ENCODE results near the gene LRBA. TPM values are rescaled to one million over a fixed set of nuclear protein-coding genes. Genes with fewer than 3 reads are reported as not detected.
A peak's percentile ranks its signal among the peaks of the same experiment; 100 is the strongest.

LRBA gene
- total and polyA plus RNA-seq, 2 of the 4 experiments (the other 2 are of a cell fraction), result 10.2 to 51.6 TPM

GRCh38 chr4:150896497-150896896, 118.6 kb downstream of the LRBA start:
- H3K9ac ChIP-seq (ENCODE audit: low read depth, low read length), result no peak overlapping the region
- H3K4me2 ChIP-seq (ENCODE audit: low read depth, low read length), result no peak overlapping the region
- no peak overlapping the region for H2BK5ac ChIP-seq (ENCODE audit: low read depth, low read length, poor library complexity, severe bottlenecking)
- POLR2A ChIA-PET (ENCODE audit: unreplicated experiment), result interaction anchor here (0.5 kb wide), 1 partner anchor 212 kb away, joined by 8 read pairs; no protein-coding TSS in a partner anchor
- H3K9me3 ChIP-seq (ENCODE audit: control insufficient read depth, insufficient read depth, low read length), result no peaks in the 10 kb centered on the region
- no peaks in the 10 kb centered on the region for H3K27me3 ChIP-seq (ENCODE audit: control insufficient read depth, insufficient read depth, low read length)
- no peak overlapping the region for H2BK20ac ChIP-seq (ENCODE audit: low read depth, low read length)
- intact Hi-C loops (cut with micrococcal nuclease), result no loop called here
- no peak overlapping the region for H3K4me3 ChIP-seq (ENCODE audit: insufficient read depth, low read depth, low read length)
- H3K27ac ChIP-seq (ENCODE audit: insufficient read depth, low read length), result no peak overlapping the region
- no peak overlapping the region for H3K4ac ChIP-seq (ENCODE audit: low read depth, low read length)
- no peak overlapping the region for H4K91ac ChIP-seq (ENCODE audit: insufficient read depth, low read depth, low read length)
- no peak overlapping the region for H3K56ac ChIP-seq (ENCODE audit: extremely low read depth, insufficient read depth, low read length)
- no peak overlapping the region for H2AK9ac ChIP-seq (replicated peaks; ENCODE audit: low read depth, low read length, poor library complexity)
- no peaks in the 10 kb centered on the region for H3K79me1 ChIP-seq (ENCODE audit: low read depth in 1 of 2, low read length in 2 of 2)
- H2AFZ ChIP-seq (replicated peaks; ENCODE audit: low read length, poor library complexity), result no peak overlapping the region
- TF ChIP-seq BHLHE40 (IDR thresholded peaks at IDR 0.05; ENCODE audit: low read depth, low read length) (no peak), MAFK (IDR thresholded peaks at IDR 0.05; ENCODE audit: low read depth, low read length) (peak; percentile 9; the same call in 1 of the 2 replicates)
- TF ChIP-seq, protein P1, sequence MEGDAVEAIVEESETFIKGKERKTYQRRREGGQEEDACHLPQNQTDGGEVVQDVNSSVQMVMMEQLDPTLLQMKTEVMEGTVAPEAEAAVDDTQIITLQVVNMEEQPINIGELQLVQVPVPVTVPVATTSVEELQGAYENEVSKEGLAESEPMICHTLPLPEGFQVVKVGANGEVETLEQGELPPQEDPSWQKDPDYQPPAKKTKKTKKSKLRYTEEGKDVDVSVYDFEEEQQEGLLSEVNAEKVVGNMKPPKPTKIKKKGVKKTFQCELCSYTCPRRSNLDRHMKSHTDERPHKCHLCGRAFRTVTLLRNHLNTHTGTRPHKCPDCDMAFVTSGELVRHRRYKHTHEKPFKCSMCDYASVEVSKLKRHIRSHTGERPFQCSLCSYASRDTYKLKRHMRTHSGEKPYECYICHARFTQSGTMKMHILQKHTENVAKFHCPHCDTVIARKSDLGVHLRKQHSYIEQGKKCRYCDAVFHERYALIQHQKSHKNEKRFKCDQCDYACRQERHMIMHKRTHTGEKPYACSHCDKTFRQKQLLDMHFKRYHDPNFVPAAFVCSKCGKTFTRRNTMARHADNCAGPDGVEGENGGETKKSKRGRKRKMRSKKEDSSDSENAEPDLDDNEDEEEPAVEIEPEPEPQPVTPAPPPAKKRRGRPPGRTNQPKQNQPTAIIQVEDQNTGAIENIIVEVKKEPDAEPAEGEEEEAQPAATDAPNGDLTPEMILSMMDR (conservative IDR thresholded peaks at IDR 0.05; ENCODE audit: low read depth, low read length), result no peak
- H3K4me1 ChIP-seq (ENCODE audit: control insufficient read depth, insufficient read depth, low read length), result no peaks in the 10 kb centered on the region
- in situ Hi-C loops (cut with MboI; ENCODE audit: low sequenced_read_pairs), result no loop called here
- no peak for DNase-seq
- H3K18ac ChIP-seq (ENCODE audit: low read depth, low read length), result no peak overlapping the region
- H2AK5ac ChIP-seq (ENCODE audit: low read depth, low read length), result no peak overlapping the region
- H2BK120ac ChIP-seq (ENCODE audit: low read depth, low read length), result no peak overlapping the region
- no peak overlapping the region for H4K5ac ChIP-seq (ENCODE audit: low read depth, low read length)
- CTCF ChIA-PET, result interaction anchor here (0.6 kb wide), 1 partner anchor 151 kb away, joined by 7 read pairs; no protein-coding TSS in a partner anchor
- ATAC-seq (ENCODE audit: low read depth), result no peak
- no peak overlapping the region for H3K14ac ChIP-seq (replicated peaks; ENCODE audit: low read depth, low read length)
- dilution Hi-C loops (cut with HindIII; ENCODE audit: low sequenced_read_pairs, unreplicated experiment), result no loop called here
- H3K9me1 ChIP-seq (ENCODE audit: insufficient read depth, low read length), result no peaks in the 10 kb centered on the region
- H2BK15ac ChIP-seq (ENCODE audit: low read depth, low read length), result no peak overlapping the region
- H3K23ac ChIP-seq (ENCODE audit: low read depth, low read length), result no peak overlapping the region
- WGBS, 2 experiments (ENCODE audit: extremely low coverage in 2 of 2, insufficient read length in 1 of 2), result no CpG with 5 or more reads among the region's 1 CpG
- H3K36me3 ChIP-seq (ENCODE audit: control insufficient read depth, insufficient read depth, low read length), result no peaks in the 10 kb centered on the region
- H4K20me1 ChIP-seq (ENCODE audit: insufficient read depth, low read length), result no peaks in the 10 kb centered on the region
- H4K8ac ChIP-seq (ENCODE audit: low read depth in 2 of 2, low read length in 2 of 2), result no peak overlapping the region
- no TSS peak for BruUV-seq (replicated peaks)
